HTERT RPE-1 (cell line): ENCODE data around the gene THOC3.
"Not testable (repeated sequence)": the region's sequence is repeated elsewhere in the genome, so short reads cannot be mapped to it uniquely, and the experiment has no call there.

ENCODE experiments used
- in situ Hi-C: fragments of 300-500 bp; cut with MboI; formaldehyde crosslinking; loops from 4 replicates; pipeline ENCODE4 v1.14.3; 2020; ENCODE audit warnings: low sequenced_read_pairs

Gene THOC3, protein sequence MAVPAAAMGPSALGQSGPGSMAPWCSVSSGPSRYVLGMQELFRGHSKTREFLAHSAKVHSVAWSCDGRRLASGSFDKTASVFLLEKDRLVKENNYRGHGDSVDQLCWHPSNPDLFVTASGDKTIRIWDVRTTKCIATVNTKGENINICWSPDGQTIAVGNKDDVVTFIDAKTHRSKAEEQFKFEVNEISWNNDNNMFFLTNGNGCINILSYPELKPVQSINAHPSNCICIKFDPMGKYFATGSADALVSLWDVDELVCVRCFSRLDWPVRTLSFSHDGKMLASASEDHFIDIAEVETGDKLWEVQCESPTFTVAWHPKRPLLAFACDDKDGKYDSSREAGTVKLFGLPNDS

GRCh38 chr5:175967471-175968372 lies at the start of gene THOC3:
Gene THOC3, minus strand, starts transcription at chr5:175968315. Its CDS starts 107 bp downstream, at chr5:175968208.
- in situ Hi-C loops: not testable (repeated sequence)

DNA sequence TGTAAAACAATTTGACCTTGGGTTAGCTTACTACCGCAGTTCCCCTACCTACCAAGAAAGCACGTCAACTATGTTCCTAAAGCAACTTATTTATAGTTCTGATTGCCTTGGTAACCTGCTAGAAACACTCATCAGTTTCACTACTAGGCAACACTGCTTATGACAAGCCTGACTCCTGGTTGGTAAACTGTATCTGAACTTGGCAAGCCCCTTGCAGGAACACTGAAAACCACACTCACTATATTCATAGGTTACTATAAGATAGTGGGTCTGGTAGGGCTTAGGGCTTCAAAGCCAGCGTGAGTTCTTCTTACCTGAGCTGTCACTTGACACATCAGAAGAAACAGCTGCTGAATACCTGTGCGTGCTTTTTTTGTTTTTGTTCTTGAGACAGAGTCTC lies 49.2 kb upstream of the THOC3 start:
- in situ Hi-C loops: not testable (repeated sequence)

GRCh38 chr5:176014360-176014759 lies 46.2 kb upstream of the THOC3 start:
- in situ Hi-C loops: not testable (repeated sequence)

- in situ Hi-C loops: not testable (repeated sequence)
Measured at GRCh38 chr5:176011088-176011487, 43.0 kb upstream of the THOC3 start.

DNA sequence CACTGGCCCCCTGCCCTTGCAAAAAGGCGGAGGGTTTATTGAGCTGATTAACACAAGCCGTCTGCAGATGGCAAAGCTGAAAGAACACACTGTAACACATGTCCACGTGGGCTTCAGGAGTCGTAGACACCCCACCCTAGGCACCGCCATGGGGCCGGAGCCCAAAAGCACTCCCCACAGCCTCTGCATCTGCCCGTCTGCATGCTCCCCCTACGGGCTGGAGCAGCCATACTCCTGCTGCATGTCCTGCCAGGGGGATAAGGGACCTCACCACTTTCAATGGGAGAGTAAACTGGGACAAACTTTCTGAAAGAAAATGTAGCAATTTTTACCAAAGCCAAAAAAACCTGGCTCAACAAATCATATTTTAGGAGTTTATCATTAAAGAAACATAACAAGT lies 42.1 kb upstream of the THOC3 start:
- in situ Hi-C loops: not testable (repeated sequence)

- in situ Hi-C loops: not testable (repeated sequence)
Measured at GRCh38 chr5:176007220-176007619, 39.1 kb upstream of the THOC3 start.

DNA sequence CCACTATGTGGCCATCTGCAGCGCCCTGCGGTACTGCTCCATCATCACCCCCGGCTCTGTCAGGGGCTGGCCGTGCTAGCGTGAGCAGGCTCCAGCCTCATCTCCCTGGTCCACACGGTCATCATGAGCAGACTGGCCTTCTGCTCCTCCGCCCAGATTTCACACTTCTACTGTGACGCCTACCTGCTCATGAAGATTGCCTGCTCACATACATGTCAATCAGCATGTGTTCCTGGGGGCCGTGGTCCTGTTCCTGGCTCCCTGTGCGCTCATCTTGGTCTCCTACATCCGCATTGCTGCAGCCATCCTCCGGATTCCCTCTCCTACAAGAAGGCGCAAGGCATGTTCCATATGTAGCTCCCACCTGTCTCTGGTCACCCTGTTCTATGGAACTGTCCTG lies 38.7 kb upstream of the THOC3 start:
- in situ Hi-C loops: not testable (repeated sequence)

GRCh38 chr5:175997979-175998378 lies 29.9 kb upstream of the THOC3 start:
- in situ Hi-C loops: not testable (repeated sequence)

- in situ Hi-C loops: not testable (repeated sequence)
Measured at GRCh38 chr5:175997495-175997894, 29.4 kb upstream of the THOC3 start.

GRCh38 chr5:175996791-175997190 lies 28.7 kb upstream of the THOC3 start:
- in situ Hi-C loops: not testable (repeated sequence)

GRCh38 chr5:175995506-175995905 lies 27.4 kb upstream of the THOC3 start:
- in situ Hi-C loops: not testable (repeated sequence)

GRCh38 chr5:175979371-175979995 lies 11.4 kb upstream of the THOC3 start:
- in situ Hi-C loops: not testable (repeated sequence)

DNA sequence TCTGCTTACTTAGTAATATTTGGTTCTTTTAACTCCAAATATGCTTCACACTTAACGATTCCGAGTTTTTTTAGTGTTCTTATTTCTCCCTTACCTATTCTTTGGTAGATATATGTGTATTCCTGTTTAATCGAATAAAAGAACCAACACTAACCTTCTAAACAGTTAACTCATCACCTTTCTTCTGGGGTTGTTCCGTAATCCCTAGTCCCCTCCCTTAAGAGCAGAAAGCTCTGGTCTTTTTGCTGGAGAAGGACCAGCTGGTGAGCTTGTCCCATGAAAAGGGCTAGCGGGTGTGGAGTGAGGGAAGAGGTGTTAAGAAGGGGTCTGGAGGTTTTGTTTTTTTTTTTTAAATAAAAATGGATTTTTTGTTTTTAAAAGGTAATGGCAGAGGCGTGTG lies 266 bp upstream of the THOC3 start:
- in situ Hi-C loops: not testable (repeated sequence)

DNA sequence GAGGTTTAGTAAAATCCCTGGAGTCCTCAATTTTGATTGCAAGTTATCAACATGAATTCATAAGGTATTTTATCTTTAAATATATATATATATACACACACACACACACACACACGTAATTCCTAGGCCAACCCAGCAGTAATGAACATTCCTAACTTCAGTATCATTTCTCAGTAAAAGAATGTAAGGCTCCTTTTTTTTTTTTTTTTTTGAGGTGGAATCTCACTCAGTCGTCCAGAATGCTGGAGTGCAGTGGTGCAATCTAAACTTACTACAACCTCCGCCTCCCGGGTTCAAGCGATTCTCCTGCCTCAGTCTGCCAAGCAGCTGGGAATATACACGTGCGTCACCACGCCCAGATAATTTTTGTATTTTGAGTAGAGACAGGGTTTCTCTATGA lies 5.8 kb downstream of the THOC3 start:
- in situ Hi-C loops: not testable (repeated sequence)

- in situ Hi-C loops: not testable (repeated sequence)
Measured at GRCh38 chr5:175960228-175960627, 7.9 kb downstream of the THOC3 start.

DNA sequence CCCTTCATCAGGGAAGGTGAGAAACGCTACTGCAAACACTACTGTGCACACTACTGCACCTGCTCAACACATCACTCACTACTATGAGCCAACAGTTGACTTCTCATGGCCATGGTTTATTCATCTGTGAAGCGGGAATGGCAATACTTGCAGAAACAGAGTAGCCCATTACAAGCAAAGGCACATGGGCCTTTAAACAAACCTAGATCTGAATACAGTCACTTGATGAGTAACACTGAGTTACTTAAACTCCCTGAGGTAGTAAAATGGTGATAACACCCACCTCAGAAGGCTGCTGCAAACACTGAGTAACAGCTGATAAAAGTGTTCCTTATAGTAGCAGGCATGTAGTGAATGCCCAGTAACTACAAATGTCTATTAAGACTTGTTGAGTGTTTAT lies 9.6 kb downstream of the THOC3 start:
- in situ Hi-C loops: not testable (repeated sequence)

- in situ Hi-C loops: not testable (repeated sequence)
Measured at GRCh38 chr5:175954107-175954506, 14.0 kb downstream of the THOC3 start.

GRCh38 chr5:175952810-175953209 lies 15.3 kb downstream of the THOC3 start:
- in situ Hi-C loops: not testable (repeated sequence)

- in situ Hi-C loops: not testable (repeated sequence)
Measured at GRCh38 chr5:175951339-175951969, 16.7 kb downstream of the THOC3 start.

- in situ Hi-C loops: not testable (repeated sequence)
Measured at GRCh38 chr5:175948329-175949108, 19.6 kb downstream of the THOC3 start.
